HG03066 (cell line): ENCODE measurements around the gene SH3RF3.

Experiments
- ATAC-seq: cut with Tn5 transposase; IDR thresholded peaks from one replicate; pipeline ENCODE4 v1.9.1; 2021; ENCODE audit warnings: low read depth; ENCODE audit not compliant: unreplicated experiment

The SH3RF3 gene

GRCh38 chr2:109382951-109383350 is 253.9 kb downstream of the SH3RF3 start:
- no peak for ATAC-seq

- ATAC-seq = no peak
Measured at GRCh38 chr2:109383505-109384307, 254.7 kb downstream of the SH3RF3 start.

GRCh38 chr2:109384308-109385271 is 255.6 kb downstream of the SH3RF3 start:
- ATAC-seq = no peak

- ATAC-seq = no peak
Measured at GRCh38 chr2:109385506-109385905, 256.5 kb downstream of the SH3RF3 start.

- no peak for ATAC-seq
Measured at GRCh38 chr2:109386004-109386695, 257.1 kb downstream of the SH3RF3 start.

- ATAC-seq = no peak
Measured at GRCh38 chr2:109387221-109387735, 258.3 kb downstream of the SH3RF3 start.

- ATAC-seq = no peak
Measured at GRCh38 chr2:109387778-109388469, 258.9 kb downstream of the SH3RF3 start.

GRCh38 chr2:109391243-109391642 is 262.2 kb downstream of the SH3RF3 start:
- ATAC-seq = no peak

GRCh38 chr2:109392140-109392539 is 263.1 kb downstream of the SH3RF3 start:
- no peak for ATAC-seq

- ATAC-seq = no peak
Measured at GRCh38 chr2:109392816-109393661, 264.0 kb downstream of the SH3RF3 start.

GRCh38 chr2:109393662-109393972 is 264.6 kb downstream of the SH3RF3 start:
- no peak for ATAC-seq

GRCh38 chr2:109395494-109396201 is 266.6 kb downstream of the SH3RF3 start:
- ATAC-seq = no peak

GRCh38 chr2:109396202-109397180 is 267.5 kb downstream of the SH3RF3 start:
- ATAC-seq = no peak

- ATAC-seq = no peak
Measured at GRCh38 chr2:109397893-109398292, 268.9 kb downstream of the SH3RF3 start.

GRCh38 chr2:109398366-109399015 is 269.5 kb downstream of the SH3RF3 start:
- ATAC-seq = no peak

GRCh38 chr2:109399066-109399465 is 270.1 kb downstream of the SH3RF3 start:
- no peak for ATAC-seq

GRCh38 chr2:109400102-109400501 is 271.1 kb downstream of the SH3RF3 start:
- ATAC-seq = no peak
